ENCODE results near the gene LDB2.
"Not testable (repeated sequence)": the region's sequence is repeated elsewhere in the genome, so short reads cannot be mapped to it uniquely, and the experiment has no call there.

The LDB2 gene

GRCh38 chr4:16636912-16637630 lies 261.4 kb downstream of the LDB2 start:
- no peak for DNase-seq

- DNase-seq, result no peak
Observed at GRCh38 chr4:16636304-16636703, 262.1 kb downstream of the LDB2 start.

GRCh38 chr4:16629274-16629673 lies 269.2 kb downstream of the LDB2 start:
- not testable (repeated sequence) for DNase-seq

- not testable (repeated sequence) for DNase-seq
Observed at GRCh38 chr4:16628835-16629234, 269.6 kb downstream of the LDB2 start.

- DNase-seq, result no peak
Observed at GRCh38 chr4:16627999-16628398, 270.4 kb downstream of the LDB2 start.

GRCh38 chr4:16626945-16627344 lies 271.5 kb downstream of the LDB2 start:
- DNase-seq, result no peak

GRCh38 chr4:16622826-16623225 lies 275.6 kb downstream of the LDB2 start:
- DNase-seq, result no peak

- DNase-seq, result no peak
Observed at GRCh38 chr4:16617435-16617834, 281.0 kb downstream of the LDB2 start.

- DNase-seq, result no peak
Observed at GRCh38 chr4:16617011-16617410, 281.4 kb downstream of the LDB2 start.

- no peak for DNase-seq
Observed at GRCh38 chr4:16609170-16609758, 289.2 kb downstream of the LDB2 start.

- no peak for DNase-seq
Observed at GRCh38 chr4:16608611-16609125, 289.8 kb downstream of the LDB2 start.

- no peak for DNase-seq
Observed at GRCh38 chr4:16608123-16608522, 290.3 kb downstream of the LDB2 start.

GRCh38 chr4:16607241-16608066 lies 291.0 kb downstream of the LDB2 start:
- no peak for DNase-seq

GRCh38 chr4:16606691-16607090 lies 291.8 kb downstream of the LDB2 start:
- DNase-seq, result no peak

GRCh38 chr4:16603178-16603577 lies 295.3 kb downstream of the LDB2 start:
- no peak for DNase-seq

- DNase-seq, result no peak
Observed at GRCh38 chr4:16598597-16599206, 299.7 kb downstream of the LDB2 start.

- DNase-seq, result no peak
Observed at GRCh38 chr4:16597845-16598596, 300.4 kb downstream of the LDB2 start.

- no peak for DNase-seq
Observed at GRCh38 chr4:16597443-16597842, 301.0 kb downstream of the LDB2 start.

- no peak for DNase-seq
Observed at GRCh38 chr4:16596267-16596666, 302.2 kb downstream of the LDB2 start.

GRCh38 chr4:16594128-16594527 lies 304.3 kb downstream of the LDB2 start:
- no peak for DNase-seq

GRCh38 chr4:16593386-16593785 lies 305.1 kb downstream of the LDB2 start:
- DNase-seq, result no peak

- DNase-seq, result no peak
Observed at GRCh38 chr4:16591272-16591826, 307.1 kb downstream of the LDB2 start.
